Measurements from ENCODE around the gene MRO. TPM values are rescaled to one million over a fixed set of nuclear protein-coding genes. Genes with fewer than 3 reads are reported as not detected.

Gene MRO
- total RNA-seq, 1 donor from 2014 or later, result not detected

GRCh38 chr18:50749945-50750344 lies 69.9 kb downstream of the MRO start:
- no peak for TF ChIP-seq CTCF (conservative IDR thresholded peaks at IDR 0.05; ENCODE audit: low read depth, low read length)
- DNase-seq (ENCODE audit: low read depth), result no peak
- no peak overlapping the region for H3K4me3 ChIP-seq (ENCODE audit: low read depth, low read length)

- H3K4me3 ChIP-seq (ENCODE audit: low read depth, low read length), result no peak overlapping the region
- no peak for DNase-seq (ENCODE audit: low read depth)
- TF ChIP-seq CTCF (conservative IDR thresholded peaks at IDR 0.05; ENCODE audit: low read depth, low read length), result no peak
Measured at GRCh38 chr18:50749421-50749820, 70.4 kb downstream of the MRO start.

- no peak for TF ChIP-seq CTCF (conservative IDR thresholded peaks at IDR 0.05; ENCODE audit: low read depth, low read length)
- no peak overlapping the region for H3K4me3 ChIP-seq (ENCODE audit: low read depth, low read length)
- no peak for DNase-seq (ENCODE audit: low read depth)
Measured at GRCh38 chr18:50748243-50749229, 71.3 kb downstream of the MRO start.

- no peak for DNase-seq (ENCODE audit: low read depth)
- H3K4me3 ChIP-seq (ENCODE audit: low read depth, low read length), result no peak overlapping the region
- TF ChIP-seq CTCF (conservative IDR thresholded peaks at IDR 0.05; ENCODE audit: low read depth, low read length), result no peak
Measured at GRCh38 chr18:50747849-50748242, 72.0 kb downstream of the MRO start.

GRCh38 chr18:50745945-50746344 lies 73.9 kb downstream of the MRO start:
- DNase-seq (ENCODE audit: low read depth), result no peak
- H3K4me3 ChIP-seq (ENCODE audit: low read depth, low read length), result no peak overlapping the region
- no peak for TF ChIP-seq CTCF (conservative IDR thresholded peaks at IDR 0.05; ENCODE audit: low read depth, low read length)

Other genes with a start within 250 kb of the MRO start
- 57.4 and 60.4 TPM in 2 replicates for gene ME2, start 59.1 kb upstream of the MRO start, total RNA-seq
- 5.0 and 7.8 TPM in 2 replicates for gene ELAC1, start 148.0 kb upstream of the MRO start, total RNA-seq
- gene SMAD4, start 210.2 kb upstream of the MRO start, total RNA-seq, result 72.3 and 82.6 TPM in 2 replicates

All from epithelial cell of proximal tubule (primary cell).